Measurements from ENCODE around the gene MRPS18B.
"Not testable (repeated sequence)": the region's sequence is repeated elsewhere in the genome, so short reads cannot be mapped to it uniquely, and the experiment has no call there.

The MRPS18B gene

DNA sequence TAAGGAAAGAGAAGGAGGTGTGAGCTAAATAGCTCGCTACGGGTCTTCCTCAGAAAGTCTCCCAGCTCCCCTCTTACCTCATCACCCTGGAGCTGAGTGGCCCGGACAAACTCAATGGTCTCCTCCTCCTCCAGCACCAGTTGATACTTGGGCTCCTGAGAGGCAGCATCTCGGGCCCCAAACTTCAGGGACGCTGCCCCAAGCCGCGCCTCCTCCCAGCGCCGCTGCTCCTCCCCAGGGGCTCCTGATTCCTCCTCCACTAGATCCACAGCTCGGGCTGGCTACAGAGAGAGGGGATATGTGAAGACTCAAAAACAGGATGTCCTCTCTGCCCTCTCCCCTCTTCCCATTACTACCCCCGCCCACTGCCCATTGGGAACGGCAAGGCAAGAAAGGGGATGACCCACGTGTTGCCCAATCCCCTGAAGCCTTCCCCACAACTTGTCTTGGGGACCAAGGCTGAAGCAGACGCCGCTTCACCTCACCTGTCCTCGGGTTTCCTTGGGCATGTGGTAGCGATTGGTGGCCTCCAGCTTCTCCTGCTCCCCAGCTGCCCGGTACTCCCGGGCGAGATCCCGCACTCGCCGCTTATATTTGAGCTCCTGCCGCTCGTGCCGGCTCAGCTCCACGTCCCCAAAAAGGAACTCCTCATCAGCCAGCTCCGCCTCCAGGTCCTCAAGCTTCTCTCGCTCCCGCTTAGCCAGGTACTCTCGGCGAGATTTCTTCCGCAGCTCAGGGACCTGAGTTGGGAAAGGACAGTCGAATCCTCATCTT is 47.5 kb downstream of the MRPS18B start:
- H3K36me3 ChIP-seq (ENCODE audit: insufficient read depth, low read length) = peaks cover 76% of the 10 kb centered on the region
- H3K27me3 ChIP-seq (ENCODE audit: insufficient read depth, low read length) = no peaks in the 10 kb centered on the region
- no peaks in the 10 kb centered on the region for H3K9me3 ChIP-seq (ENCODE audit: low read length)
- H3K79me2 ChIP-seq (ENCODE audit: insufficient read depth, low read length) = no peaks in the 10 kb centered on the region
- no peak overlapping the region for H3K9ac ChIP-seq (ENCODE audit: low read length)
- TF ChIP-seq, protein P1, sequence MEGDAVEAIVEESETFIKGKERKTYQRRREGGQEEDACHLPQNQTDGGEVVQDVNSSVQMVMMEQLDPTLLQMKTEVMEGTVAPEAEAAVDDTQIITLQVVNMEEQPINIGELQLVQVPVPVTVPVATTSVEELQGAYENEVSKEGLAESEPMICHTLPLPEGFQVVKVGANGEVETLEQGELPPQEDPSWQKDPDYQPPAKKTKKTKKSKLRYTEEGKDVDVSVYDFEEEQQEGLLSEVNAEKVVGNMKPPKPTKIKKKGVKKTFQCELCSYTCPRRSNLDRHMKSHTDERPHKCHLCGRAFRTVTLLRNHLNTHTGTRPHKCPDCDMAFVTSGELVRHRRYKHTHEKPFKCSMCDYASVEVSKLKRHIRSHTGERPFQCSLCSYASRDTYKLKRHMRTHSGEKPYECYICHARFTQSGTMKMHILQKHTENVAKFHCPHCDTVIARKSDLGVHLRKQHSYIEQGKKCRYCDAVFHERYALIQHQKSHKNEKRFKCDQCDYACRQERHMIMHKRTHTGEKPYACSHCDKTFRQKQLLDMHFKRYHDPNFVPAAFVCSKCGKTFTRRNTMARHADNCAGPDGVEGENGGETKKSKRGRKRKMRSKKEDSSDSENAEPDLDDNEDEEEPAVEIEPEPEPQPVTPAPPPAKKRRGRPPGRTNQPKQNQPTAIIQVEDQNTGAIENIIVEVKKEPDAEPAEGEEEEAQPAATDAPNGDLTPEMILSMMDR (IDR thresholded peaks at IDR 0.05; ENCODE audit: low read length) = no peak
- no peak for TF ChIP-seq EZH2 (IDR thresholded peaks at IDR 0.05; ENCODE audit: borderline replicate concordance, low read length)
- H3K4me1 ChIP-seq (ENCODE audit: insufficient read depth, low read length, severe bottlenecking) = no peaks in the 10 kb centered on the region
- H3F3A ChIP-seq (ENCODE audit: insufficient read depth, low read length) = no peaks in the 10 kb centered on the region
- no peaks in the 10 kb centered on the region for H3K9me2 ChIP-seq (ENCODE audit: low read depth, low read length)
- H2AFZ ChIP-seq (ENCODE audit: low read length) = no peak overlapping the region
- H3K27ac ChIP-seq (ENCODE audit: low read depth, low read length, poor library complexity, severe bottlenecking) = no peak overlapping the region
- H3K4me2 ChIP-seq (ENCODE audit: low read length) = no peak overlapping the region
- no peak overlapping the region for H3K4me3 ChIP-seq (ENCODE audit: low read depth, low read length, poor library complexity, severe bottlenecking)
- no peaks in the 10 kb centered on the region for H4K20me1 ChIP-seq (ENCODE audit: insufficient read depth, low read length)

DNA sequence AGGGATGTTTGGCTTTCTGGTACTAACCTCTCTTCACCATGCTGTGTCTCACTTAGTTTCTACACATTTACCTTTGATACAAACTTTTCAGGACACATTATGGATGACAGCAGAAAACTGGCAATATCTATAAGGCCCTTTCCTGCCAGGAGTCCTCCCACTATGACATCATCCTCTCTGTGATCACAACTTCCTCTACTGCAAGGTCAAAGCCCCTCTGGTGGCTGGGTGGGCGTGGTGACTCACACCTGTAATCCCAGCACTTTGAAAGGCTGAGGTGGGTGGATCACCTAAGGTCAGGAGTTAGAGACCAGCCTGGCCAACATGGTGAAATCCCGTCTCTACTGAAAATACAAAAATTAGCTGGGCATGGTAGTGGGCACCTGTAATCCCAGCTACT is 48.7 kb downstream of the MRPS18B start:
- not testable (repeated sequence) for H3K79me2 ChIP-seq (ENCODE audit: insufficient read depth, low read length); H3K27me3 ChIP-seq (ENCODE audit: insufficient read depth, low read length); H3F3A ChIP-seq (ENCODE audit: insufficient read depth, low read length); H3K9me3 ChIP-seq (ENCODE audit: low read length); H3K4me1 ChIP-seq (ENCODE audit: insufficient read depth, low read length, severe bottlenecking); H3K4me3 ChIP-seq (ENCODE audit: low read depth, low read length, poor library complexity, severe bottlenecking); H4K20me1 ChIP-seq (ENCODE audit: insufficient read depth, low read length); H2AFZ ChIP-seq (ENCODE audit: low read length); H3K9ac ChIP-seq (ENCODE audit: low read length); H3K9me2 ChIP-seq (ENCODE audit: low read depth, low read length); H3K4me2 ChIP-seq (ENCODE audit: low read length); H3K27ac ChIP-seq (ENCODE audit: low read depth, low read length, poor library complexity, severe bottlenecking)
- peaks cover 82% of the 10 kb centered on the region for H3K36me3 ChIP-seq (ENCODE audit: insufficient read depth, low read length)

DNA sequence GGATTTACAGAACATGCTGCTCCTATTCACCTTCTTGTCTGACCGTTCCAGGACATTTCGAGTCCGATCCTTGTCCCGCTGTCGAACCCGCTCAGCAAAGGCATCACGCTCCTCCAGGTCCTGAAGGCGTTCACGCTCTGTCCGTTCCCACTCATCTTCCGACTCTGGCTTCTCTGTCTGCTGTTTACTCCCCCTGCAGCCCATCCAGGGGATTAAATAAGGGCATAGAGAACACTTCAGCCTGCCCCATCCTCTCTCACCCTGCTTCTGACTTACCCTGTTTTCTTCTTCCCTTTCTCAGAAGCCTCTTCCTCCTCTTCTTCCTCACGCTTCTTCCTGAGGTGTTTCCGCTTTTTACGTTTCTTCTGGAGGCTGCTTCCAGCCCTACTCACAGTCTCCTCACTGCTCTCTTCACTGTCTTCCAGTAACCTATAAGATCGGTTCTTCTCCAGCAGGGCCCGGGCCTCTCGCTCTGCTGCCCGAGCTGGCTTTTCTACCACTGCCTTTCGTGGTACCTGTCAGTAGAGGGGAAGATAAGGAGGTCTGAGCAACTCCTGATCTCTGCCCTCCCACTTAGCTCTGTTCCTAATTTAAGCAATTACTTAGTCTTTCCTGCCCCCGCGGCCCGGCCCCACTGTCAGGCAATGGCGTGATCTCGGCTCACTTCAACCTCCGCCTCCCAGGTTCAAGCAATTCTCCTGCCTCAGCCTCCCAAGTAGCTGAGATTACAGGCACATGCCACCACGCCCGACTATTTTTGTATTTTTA is 53.3 kb downstream of the MRPS18B start:
- peaks cover 4% of the 10 kb centered on the region; the same call in 1 of the 2 replicates for H3F3A ChIP-seq (ENCODE audit: insufficient read depth, low read length)
- H3K27me3 ChIP-seq (ENCODE audit: insufficient read depth, low read length) = no peaks in the 10 kb centered on the region
- no peaks in the 10 kb centered on the region for H3K9me2 ChIP-seq (ENCODE audit: low read depth, low read length)
- H3K9me3 ChIP-seq (ENCODE audit: low read length) = no peaks in the 10 kb centered on the region
- H2AFZ ChIP-seq (ENCODE audit: low read length) = no peak overlapping the region
- H3K79me2 ChIP-seq (ENCODE audit: insufficient read depth, low read length) = peaks cover 10% of the 10 kb centered on the region; the same call in 1 of the 2 replicates
- H3K4me2 ChIP-seq (ENCODE audit: low read length) = peak overlapping the region; percentile 69; the same call in 1 of the 2 replicates
- no peaks in the 10 kb centered on the region for H4K20me1 ChIP-seq (ENCODE audit: insufficient read depth, low read length)
- peaks cover 20% of the 10 kb centered on the region for H3K4me1 ChIP-seq (ENCODE audit: insufficient read depth, low read length, severe bottlenecking)
- peaks cover 38% of the 10 kb centered on the region; the same call in 1 of the 2 replicates for H3K36me3 ChIP-seq (ENCODE audit: insufficient read depth, low read length)
- no peak overlapping the region for H3K4me3 ChIP-seq (ENCODE audit: low read depth, low read length, poor library complexity, severe bottlenecking)
- no peak overlapping the region for H3K27ac ChIP-seq (ENCODE audit: low read depth, low read length, poor library complexity, severe bottlenecking)
- H3K9ac ChIP-seq (ENCODE audit: low read length) = no peak overlapping the region; the same call in 1 of the 2 replicates
- no peak for TF ChIP-seq EZH2 (IDR thresholded peaks at IDR 0.05; ENCODE audit: borderline replicate concordance, low read length)
- TF ChIP-seq, protein P1 (IDR thresholded peaks at IDR 0.05; ENCODE audit: low read length) = peak; percentile 20; the same call in 1 of the 2 replicates

Data from OCI-LY1 (cell line).